GM23248 (cell line): ENCODE results near the gene ALPK3.

Experiments
- EZH2 ChIP-seq: fragments of 200-600 bp; sonication (generic); IDR thresholded peaks from 2 replicates; pipeline ENCODE4 v1.6.1; 2018; ENCODE audit warnings: antibody characterized with exemption, mild to moderate bottlenecking; ENCODE audit not compliant: insufficient read depth, poor library complexity, severe bottlenecking
- EZH2phosphoT487 ChIP-seq: fragments of 200-600 bp; sonication (generic); IDR thresholded peaks from 2 replicates; pipeline ENCODE4 v1.6.1; 2018; ENCODE audit warnings: antibody characterized with exemption, moderate library complexity, mild to moderate bottlenecking, low read depth; ENCODE audit not compliant: insufficient read depth

DNA sequence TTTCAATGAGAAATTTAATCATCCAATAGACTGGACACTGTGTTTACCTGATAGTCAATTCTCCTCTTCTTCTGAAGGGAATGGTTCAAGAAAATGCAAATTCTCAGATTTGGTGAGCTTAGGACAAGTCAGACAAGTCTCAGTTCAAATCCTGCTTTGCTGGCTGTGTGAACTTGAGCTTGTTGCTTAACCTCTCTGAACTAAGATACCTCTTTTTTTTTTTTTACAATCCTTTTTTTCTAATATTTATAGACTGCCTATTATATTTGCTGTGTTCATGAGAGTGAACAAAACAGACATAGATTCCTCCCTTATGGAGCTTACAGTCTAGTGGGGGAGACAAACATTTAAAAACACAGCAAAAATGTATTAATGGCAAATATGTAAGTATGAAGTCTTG lies 59.1 kb downstream of the ALPK3 start:
- no peak for TF ChIP-seq EZH2
- no peak for TF ChIP-seq EZH2phosphoT487
